ENCODE data around the gene IFNG.

IFNG gene

DNA sequence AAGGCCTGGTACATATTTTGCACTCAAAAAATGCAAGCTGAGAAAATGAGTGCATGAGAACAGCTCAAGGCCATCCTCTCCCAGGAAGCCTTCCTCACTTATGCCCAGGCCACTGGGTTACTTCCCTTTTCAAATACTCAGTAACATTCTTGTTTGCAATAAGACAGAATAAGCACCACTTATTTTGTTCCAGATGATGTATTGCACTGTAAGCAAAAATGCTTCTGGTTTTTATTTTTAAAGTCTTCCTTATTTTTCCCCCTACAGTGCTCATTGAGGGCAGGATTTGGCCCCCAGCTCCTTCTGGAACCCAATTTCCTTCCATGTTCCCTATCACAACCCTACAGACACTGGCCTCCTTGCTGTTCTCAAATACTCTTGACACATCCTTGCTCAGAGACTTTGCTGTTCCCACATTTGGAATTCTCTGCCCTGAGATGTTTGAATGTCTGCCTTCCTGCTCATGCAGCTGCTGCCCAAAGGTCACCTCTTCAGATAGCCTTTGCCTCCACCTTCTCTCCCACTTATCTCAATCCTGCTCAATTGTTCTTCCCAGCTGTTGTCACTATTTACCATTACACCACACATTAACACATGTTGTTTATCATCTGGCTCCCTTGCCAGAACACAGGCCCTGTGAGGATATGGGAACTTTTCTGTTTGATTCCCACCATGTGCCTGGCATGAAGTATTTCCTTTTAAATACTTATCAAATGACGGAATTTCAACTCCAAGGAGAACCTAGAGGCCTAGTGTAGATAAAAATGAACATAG, 49.9 kb downstream of the IFNG start:
- Histone ChIP-seq H3K4me1 (ENCODE audit: insufficient read depth, low read length, severe bottlenecking) (no peaks in the 10 kb centered on the region), H4K20me1 (ENCODE audit: insufficient read depth, low read length) (no peaks in the 10 kb centered on the region), H3F3A (ENCODE audit: insufficient read depth, low read length) (no peaks in the 10 kb centered on the region), H3K4me2 (ENCODE audit: low read length) (no peak overlapping the region), H3K27me3 (ENCODE audit: insufficient read depth, low read length) (no peaks in the 10 kb centered on the region), H3K9me3 (ENCODE audit: low read length) (no peaks in the 10 kb centered on the region), H3K9me2 (ENCODE audit: low read depth, low read length) (no peaks in the 10 kb centered on the region), H3K79me2 (ENCODE audit: insufficient read depth, low read length) (no peaks in the 10 kb centered on the region), H2AFZ (ENCODE audit: low read length) (no peak overlapping the region), H3K4me3 (ENCODE audit: low read depth, low read length, poor library complexity, severe bottlenecking) (no peak overlapping the region), H3K36me3 (ENCODE audit: insufficient read depth, low read length) (no peaks in the 10 kb centered on the region), H3K9ac (ENCODE audit: low read length) (no peak overlapping the region), H3K27ac (ENCODE audit: low read depth, low read length, poor library complexity, severe bottlenecking) (no peak overlapping the region)
- no peak for TF ChIP-seq EZH2 (IDR thresholded peaks at IDR 0.05; ENCODE audit: borderline replicate concordance, low read length)
- TF ChIP-seq, protein P1, sequence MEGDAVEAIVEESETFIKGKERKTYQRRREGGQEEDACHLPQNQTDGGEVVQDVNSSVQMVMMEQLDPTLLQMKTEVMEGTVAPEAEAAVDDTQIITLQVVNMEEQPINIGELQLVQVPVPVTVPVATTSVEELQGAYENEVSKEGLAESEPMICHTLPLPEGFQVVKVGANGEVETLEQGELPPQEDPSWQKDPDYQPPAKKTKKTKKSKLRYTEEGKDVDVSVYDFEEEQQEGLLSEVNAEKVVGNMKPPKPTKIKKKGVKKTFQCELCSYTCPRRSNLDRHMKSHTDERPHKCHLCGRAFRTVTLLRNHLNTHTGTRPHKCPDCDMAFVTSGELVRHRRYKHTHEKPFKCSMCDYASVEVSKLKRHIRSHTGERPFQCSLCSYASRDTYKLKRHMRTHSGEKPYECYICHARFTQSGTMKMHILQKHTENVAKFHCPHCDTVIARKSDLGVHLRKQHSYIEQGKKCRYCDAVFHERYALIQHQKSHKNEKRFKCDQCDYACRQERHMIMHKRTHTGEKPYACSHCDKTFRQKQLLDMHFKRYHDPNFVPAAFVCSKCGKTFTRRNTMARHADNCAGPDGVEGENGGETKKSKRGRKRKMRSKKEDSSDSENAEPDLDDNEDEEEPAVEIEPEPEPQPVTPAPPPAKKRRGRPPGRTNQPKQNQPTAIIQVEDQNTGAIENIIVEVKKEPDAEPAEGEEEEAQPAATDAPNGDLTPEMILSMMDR (IDR thresholded peaks at IDR 0.05; ENCODE audit: low read length): no peak

DNA sequence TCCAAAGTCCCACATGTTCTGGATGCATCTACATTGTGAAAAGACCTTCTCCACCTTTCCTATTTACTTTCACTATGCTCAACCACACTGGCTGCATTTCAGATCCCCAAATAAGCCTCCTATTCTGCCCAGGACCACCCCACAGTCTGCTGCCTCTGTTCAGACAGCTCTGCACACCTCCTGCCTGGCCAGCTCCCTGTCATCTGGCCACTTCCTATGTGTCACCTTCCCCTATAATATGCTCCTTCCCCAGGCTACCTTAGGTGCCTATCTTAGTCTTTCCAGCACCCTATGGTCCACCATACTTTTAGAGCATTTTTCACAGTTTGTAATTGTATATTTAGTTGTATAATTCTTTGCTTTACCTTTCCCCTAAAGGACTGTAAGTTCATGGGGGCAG, 50.5 kb downstream of the IFNG start:
- H3K36me3 ChIP-seq (ENCODE audit: insufficient read depth, low read length): no peaks in the 10 kb centered on the region
- no peaks in the 10 kb centered on the region for H3K27me3 ChIP-seq (ENCODE audit: insufficient read depth, low read length)
- no peak overlapping the region for H3K4me3 ChIP-seq (ENCODE audit: low read depth, low read length, poor library complexity, severe bottlenecking)
- H3K4me2 ChIP-seq (ENCODE audit: low read length): no peak overlapping the region
- H4K20me1 ChIP-seq (ENCODE audit: insufficient read depth, low read length): no peaks in the 10 kb centered on the region
- TF ChIP-seq EZH2 (IDR thresholded peaks at IDR 0.05; ENCODE audit: borderline replicate concordance, low read length): no peak
- TF ChIP-seq, protein P1 (IDR thresholded peaks at IDR 0.05; ENCODE audit: low read length): no peak
- H3K4me1 ChIP-seq (ENCODE audit: insufficient read depth, low read length, severe bottlenecking): no peaks in the 10 kb centered on the region
- no peaks in the 10 kb centered on the region for H3K9me3 ChIP-seq (ENCODE audit: low read length)
- H3K9ac ChIP-seq (ENCODE audit: low read length): no peak overlapping the region
- no peaks in the 10 kb centered on the region for H3F3A ChIP-seq (ENCODE audit: insufficient read depth, low read length)
- H3K9me2 ChIP-seq (ENCODE audit: low read depth, low read length): no peaks in the 10 kb centered on the region
- H3K27ac ChIP-seq (ENCODE audit: low read depth, low read length, poor library complexity, severe bottlenecking): no peak overlapping the region
- H2AFZ ChIP-seq (ENCODE audit: low read length): no peak overlapping the region
- no peaks in the 10 kb centered on the region for H3K79me2 ChIP-seq (ENCODE audit: insufficient read depth, low read length)

DNA sequence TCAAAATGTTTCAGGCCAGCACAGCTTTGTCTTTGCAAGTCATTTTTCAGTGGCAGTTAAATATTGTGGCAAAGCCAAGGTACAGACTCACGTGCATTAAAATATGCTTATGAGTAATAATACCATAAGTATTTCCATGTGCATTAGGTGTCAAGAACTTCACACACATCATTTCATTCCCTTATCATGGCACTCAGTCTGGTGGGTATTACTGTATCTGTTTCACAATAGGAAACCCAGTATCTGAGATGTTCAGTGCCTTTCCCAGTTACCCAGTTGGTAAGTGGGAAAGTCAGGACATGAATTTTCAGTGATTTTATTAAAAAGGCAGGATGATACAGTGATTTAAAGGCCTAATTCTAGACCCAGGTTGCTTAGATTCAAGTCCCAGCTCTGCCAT, 52.9 kb downstream of the IFNG start:
- TF ChIP-seq, protein P1 (IDR thresholded peaks at IDR 0.05; ENCODE audit: low read length): no peak
- TF ChIP-seq EZH2 (IDR thresholded peaks at IDR 0.05; ENCODE audit: borderline replicate concordance, low read length): no peak
- Histone ChIP-seq H2AFZ (ENCODE audit: low read length) (no peak overlapping the region), H3K9ac (ENCODE audit: low read length) (no peak overlapping the region), H4K20me1 (ENCODE audit: insufficient read depth, low read length) (no peaks in the 10 kb centered on the region), H3K4me3 (ENCODE audit: low read depth, low read length, poor library complexity, severe bottlenecking) (no peak overlapping the region), H3K9me3 (ENCODE audit: low read length) (no peaks in the 10 kb centered on the region), H3K4me1 (ENCODE audit: insufficient read depth, low read length, severe bottlenecking) (no peaks in the 10 kb centered on the region), H3K27me3 (ENCODE audit: insufficient read depth, low read length) (no peaks in the 10 kb centered on the region), H3K36me3 (ENCODE audit: insufficient read depth, low read length) (no peaks in the 10 kb centered on the region), H3F3A (ENCODE audit: insufficient read depth, low read length) (no peaks in the 10 kb centered on the region), H3K79me2 (ENCODE audit: insufficient read depth, low read length) (no peaks in the 10 kb centered on the region), H3K4me2 (ENCODE audit: low read length) (no peak overlapping the region), H3K27ac (ENCODE audit: low read depth, low read length, poor library complexity, severe bottlenecking) (no peak overlapping the region), H3K9me2 (ENCODE audit: low read depth, low read length) (no peaks in the 10 kb centered on the region)
